Mesendoderm (in vitro differentiated cells): ENCODE results near the gene TXNDC16.
"Not testable (repeated sequence)": the region's sequence is repeated elsewhere in the genome, so short reads cannot be mapped to it uniquely, and the experiment has no call there.

Experiments
- DNase-seq: peaks from one replicate; pipeline ENCODE4 v3.0.0; 2013
- H2AK5ac ChIP-seq: 2 replicates; pipeline ENCODE4 v1.6.1; 2013; ENCODE audit warnings: low read length, inconsistent platforms
- H2BK120ac ChIP-seq: 2 replicates; pipeline ENCODE4 v1.6.1; 2013; ENCODE audit warnings: low read depth, mild to moderate bottlenecking, low read length, moderate library complexity, mixed read lengths
- H2BK15ac ChIP-seq: replicated peaks from 2 replicates; pipeline ENCODE4 v1.6.1; 2013; ENCODE audit warnings: low read depth, mild to moderate bottlenecking, moderate library complexity
- H2BK5ac ChIP-seq: 2 replicates; pipeline ENCODE4 v1.6.1; 2013; ENCODE audit warnings: low read length, inconsistent platforms
- H3K18ac ChIP-seq: 2 replicates; pipeline ENCODE4 v1.6.1; 2013; ENCODE audit warnings: mild to moderate bottlenecking, low read length, mixed read lengths
- H3K23ac ChIP-seq: one replicate; pipeline ENCODE4 v1.6.1; 2013; ENCODE audit warnings: low read length
- H3K27ac ChIP-seq: 2 replicates; pipeline ENCODE4 v1.5.1; 2013; ENCODE audit warnings: low read depth, mild to moderate bottlenecking, inconsistent platforms, low read length, moderate library complexity
- H3K27me3 ChIP-seq: 2 replicates; pipeline ENCODE4 v1.6.1; 2013; ENCODE audit warnings: low read length, control low read depth, mild to moderate bottlenecking, inconsistent platforms; ENCODE audit not compliant: insufficient read depth, poor library complexity
- H3K36me3 ChIP-seq: 2 replicates; pipeline ENCODE4 v1.6.1; 2013; ENCODE audit warnings: low read length, inconsistent platforms; ENCODE audit not compliant: control insufficient read depth, insufficient read depth
- H3K4ac ChIP-seq: one replicate; pipeline ENCODE4 v1.6.1; 2013; ENCODE audit warnings: low read depth, mild to moderate bottlenecking, low read length, moderate library complexity
- H3K4me1 ChIP-seq: 2 replicates; pipeline ENCODE4 v1.6.1; 2013; ENCODE audit warnings: low read depth, low read length, inconsistent platforms; ENCODE audit not compliant: control insufficient read depth
- H3K4me2 ChIP-seq: 2 replicates; pipeline ENCODE4 v1.6.1; 2013; ENCODE audit warnings: low read length
- H3K4me3 ChIP-seq: 2 replicates; pipeline ENCODE4 v1.5.1; 2013; ENCODE audit warnings: mild to moderate bottlenecking, low read length
- H3K56ac ChIP-seq: one replicate; pipeline ENCODE4 v1.6.1; 2013; ENCODE audit warnings: low read length
- H3K79me1 ChIP-seq: 2 replicates; pipeline ENCODE4 v1.6.1; 2013; ENCODE audit warnings: low read length, inconsistent platforms
- H3K79me2 ChIP-seq: 2 replicates; pipeline ENCODE4 v1.6.1; 2013; ENCODE audit warnings: mild to moderate bottlenecking, low read length; ENCODE audit not compliant: control insufficient read depth, insufficient read depth
- H3K9ac ChIP-seq: 2 replicates; pipeline ENCODE4 v1.6.1; 2013; ENCODE audit warnings: low read length, inconsistent platforms
- H4K5ac ChIP-seq: one replicate; pipeline ENCODE4 v1.6.1; 2013; ENCODE audit warnings: low read length
- H4K8ac ChIP-seq: one replicate; pipeline ENCODE4 v1.6.1; 2013; ENCODE audit warnings: low read depth, mild to moderate bottlenecking, control low read depth, low read length, moderate library complexity
- WGBS: extraction: QIAGEN DNeasy Blood & Tissue Kit; methylation state at CpG from one replicate; pipeline ENCODE4 v1.1.7; 2013; ENCODE audit warnings: low lambda C conversion rate, missing lambda C conversion rate; ENCODE audit not compliant: insufficient coverage; ENCODE audit errors: extremely low coverage; 5-methylcytosine and 5-hydroxymethylcytosine counted together

Gene TXNDC16

DNA sequence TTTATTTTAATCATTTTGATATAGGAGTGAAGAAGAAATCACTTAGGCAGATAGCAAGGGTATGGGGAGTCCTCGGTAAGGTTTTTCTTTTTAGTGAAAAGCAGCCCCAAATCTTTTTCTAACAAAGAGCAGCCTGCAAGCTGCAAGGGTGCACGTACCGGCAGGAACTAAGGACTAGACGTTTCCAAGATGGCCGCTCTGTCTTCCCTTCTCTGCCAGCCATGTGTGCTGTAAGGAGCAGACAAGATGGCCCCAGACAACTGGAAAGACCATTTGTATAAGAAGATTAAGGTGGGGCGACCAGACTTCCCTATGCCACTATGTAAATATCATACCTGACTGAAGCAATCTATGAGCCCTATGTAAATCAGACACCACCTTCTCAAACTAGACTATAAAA is 79.6 kb downstream of the TXNDC16 start:
- H3K27ac ChIP-seq, result no peak overlapping the region
- WGBS, result no CpG with 5 or more reads among the region's 6 CpGs

GRCh38 chr14:52472251-52472650 is 80.1 kb downstream of the TXNDC16 start:
- not testable (repeated sequence) for H3K27me3 ChIP-seq, H3K4me2 ChIP-seq, H3K56ac ChIP-seq, H3K4ac ChIP-seq, H2BK5ac ChIP-seq, H3K4me3 ChIP-seq, H3K23ac ChIP-seq, H2AK5ac ChIP-seq, H4K8ac ChIP-seq, H3K79me1 ChIP-seq, H3K4me1 ChIP-seq, H3K79me2 ChIP-seq, H2BK120ac ChIP-seq, H3K9ac ChIP-seq, H3K36me3 ChIP-seq, DNase-seq, H4K5ac ChIP-seq, H2BK15ac ChIP-seq, H3K18ac ChIP-seq, H3K27ac ChIP-seq
- no CpG with 5 or more reads among the region's 13 CpGs for WGBS

More for the DNA sequence above, 79.6 kb downstream of the TXNDC16 start:
- Histone ChIP-seq H2AK5ac (no peak overlapping the region), H3K4me2 (no peak overlapping the region), H3K4ac (no peak overlapping the region), H2BK120ac (no peak overlapping the region), H4K5ac (no peak overlapping the region), H3K36me3 (no peaks in the 10 kb centered on the region), H3K18ac (no peak overlapping the region), H3K23ac (no peak overlapping the region), H4K8ac (no peak overlapping the region), H3K9ac (no peak overlapping the region), H2BK5ac (no peak overlapping the region), H3K79me2 (no peaks in the 10 kb centered on the region), H3K56ac (no peak overlapping the region), H3K4me1 (no peaks in the 10 kb centered on the region), H3K79me1 (no peaks in the 10 kb centered on the region), H2BK15ac (no peak overlapping the region), H3K4me3 (no peak overlapping the region), H3K27me3 (no peaks in the 10 kb centered on the region)
- no peak for DNase-seq

- WGBS, result 100% methylated on average over 1 of the region's 7 CpGs
- H3K56ac ChIP-seq, result no peak overlapping the region
Observed at GRCh38 chr14:52467515-52468266, 84.6 kb downstream of the TXNDC16 start.

DNA sequence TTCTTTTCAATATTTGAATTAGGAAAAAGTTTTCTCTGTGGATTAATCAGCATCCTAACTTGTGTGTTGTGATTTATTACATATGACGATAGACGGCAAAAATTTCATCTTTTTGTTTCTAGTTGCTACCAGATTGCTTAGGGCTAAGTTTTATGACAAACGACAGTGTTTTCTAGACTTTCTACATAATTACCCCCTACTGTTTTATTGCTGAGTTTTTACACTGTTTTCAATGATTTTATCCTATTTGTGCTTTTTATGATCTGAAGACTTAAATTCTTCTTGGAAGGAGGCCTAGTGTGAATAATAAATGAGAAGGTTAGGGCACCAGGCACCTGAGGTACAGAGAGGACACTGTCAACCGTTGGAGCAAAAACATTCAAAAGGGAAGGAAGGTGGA is 88.1 kb downstream of the TXNDC16 start:
- Histone ChIP-seq H4K8ac (no peak overlapping the region), H3K27ac (no peak overlapping the region), H3K4me3 (no peak overlapping the region), H3K4me2 (no peak overlapping the region), H2BK5ac (no peak overlapping the region), H4K5ac (no peak overlapping the region), H3K36me3 (no peaks in the 10 kb centered on the region), H3K56ac (no peak overlapping the region), H3K4me1 (no peaks in the 10 kb centered on the region), H3K4ac (no peak overlapping the region), H3K9ac (no peak overlapping the region), H3K79me2 (no peaks in the 10 kb centered on the region), H3K18ac (no peak overlapping the region), H2BK15ac (no peak overlapping the region), H2BK120ac (no peak overlapping the region), H3K23ac (no peak overlapping the region), H3K27me3 (no peaks in the 10 kb centered on the region), H2AK5ac (no peak overlapping the region), H3K79me1 (no peaks in the 10 kb centered on the region)
- WGBS, result no CpG with 5 or more reads among the region's 4 CpGs
- no peak for DNase-seq

More at GRCh38 chr14:52467515-52468266, 84.6 kb downstream of the TXNDC16 start:
- H2BK5ac ChIP-seq, result no peak overlapping the region
- H3K4me1 ChIP-seq, result no peaks in the 10 kb centered on the region
- no peaks in the 10 kb centered on the region for H3K27me3 ChIP-seq
- H3K23ac ChIP-seq, result no peak overlapping the region
- H3K4me3 ChIP-seq, result no peak overlapping the region
- H2BK15ac ChIP-seq, result no peak overlapping the region
- no peak overlapping the region for H3K9ac ChIP-seq
- H3K4ac ChIP-seq, result no peak overlapping the region
- no peak overlapping the region for H2BK120ac ChIP-seq
- DNase-seq, result no peak
- no peaks in the 10 kb centered on the region for H3K79me1 ChIP-seq
- no peak overlapping the region for H3K4me2 ChIP-seq
- H3K36me3 ChIP-seq, result no peaks in the 10 kb centered on the region
- no peak overlapping the region for H2AK5ac ChIP-seq
- H4K5ac ChIP-seq, result no peak overlapping the region
- no peak overlapping the region for H3K27ac ChIP-seq
- no peak overlapping the region for H3K18ac ChIP-seq
- H3K79me2 ChIP-seq, result no peaks in the 10 kb centered on the region
- H4K8ac ChIP-seq, result no peak overlapping the region

GRCh38 chr14:52463375-52463774 is 88.9 kb downstream of the TXNDC16 start:
- Histone ChIP-seq H3K27me3 (no peaks in the 10 kb centered on the region), H3K27ac (no peak overlapping the region), H4K8ac (no peak overlapping the region), H3K79me1 (no peaks in the 10 kb centered on the region), H3K4me1 (no peaks in the 10 kb centered on the region), H3K36me3 (no peaks in the 10 kb centered on the region), H2BK5ac (no peak overlapping the region), H3K23ac (no peak overlapping the region), H3K56ac (no peak overlapping the region), H3K4me2 (no peak overlapping the region), H2BK120ac (no peak overlapping the region), H3K79me2 (no peaks in the 10 kb centered on the region), H3K9ac (no peak overlapping the region), H2BK15ac (no peak overlapping the region), H2AK5ac (no peak overlapping the region), H3K4me3 (no peak overlapping the region), H3K4ac (no peak overlapping the region), H4K5ac (no peak overlapping the region), H3K18ac (no peak overlapping the region)
- WGBS, result no CpG with 5 or more reads among the region's 3 CpGs
- no peak for DNase-seq

GRCh38 chr14:52461721-52462120 is 90.6 kb downstream of the TXNDC16 start:
- no CpG with 5 or more reads among the region's 1 CpG for WGBS

More at GRCh38 chr14:52461721-52462120, 90.6 kb downstream of the TXNDC16 start:
- Histone ChIP-seq H2BK5ac (no peak overlapping the region), H3K27me3 (no peaks in the 10 kb centered on the region), H2BK15ac (no peak overlapping the region), H3K9ac (no peak overlapping the region), H3K4me3 (no peak overlapping the region), H3K4me2 (no peak overlapping the region), H3K18ac (no peak overlapping the region), H3K56ac (no peak overlapping the region), H3K79me2 (no peaks in the 10 kb centered on the region), H3K36me3 (no peaks in the 10 kb centered on the region), H3K4me1 (no peaks in the 10 kb centered on the region), H4K5ac (no peak overlapping the region), H3K27ac (no peak overlapping the region), H2BK120ac (no peak overlapping the region), H4K8ac (no peak overlapping the region), H3K4ac (no peak overlapping the region), H2AK5ac (no peak overlapping the region), H3K79me1 (no peaks in the 10 kb centered on the region), H3K23ac (no peak overlapping the region)
- DNase-seq, result no peak
